Measurements from ENCODE around the gene DOHH. TPM values are rescaled to one million over a fixed set of nuclear protein-coding genes. Genes with fewer than 3 reads are reported as not detected.

DOHH gene
- total and polyA plus RNA-seq, 2 donors, result 8.5 to 8.8 TPM

- Histone ChIP-seq H3K4me1 (ENCODE audit: control insufficient read depth in 2 of 2, insufficient read depth in 2 of 2, low read length in 2 of 2) (peaks cover 3 to 20% of the 10 kb centered on the region in 2 donors), H3K27me3 (ENCODE audit: control insufficient read depth in 2 of 2, insufficient read depth in 1 of 2, low read length in 1 of 2) (peaks cover 0 to 15% of the 10 kb centered on the region in 2 donors), H3K4me3 (ENCODE audit: low read length in 2 of 2) (peak overlapping the region; percentile 41 to 50)
These were observed 21.2 kb downstream of the DOHH start for GRCh38 chr19:3479177-3479833.

GRCh38 chr19:3478409-3479176, 21.9 kb downstream of the DOHH start:
- no peaks in the 10 kb centered on the region for H3K36me3 ChIP-seq (ENCODE audit: control insufficient read depth in 2 of 2, insufficient read depth in 2 of 2, low read length in 1 of 2)
- peaks cover 0 to 15% of the 10 kb centered on the region in 2 donors for H3K27me3 ChIP-seq (ENCODE audit: control insufficient read depth in 2 of 2, insufficient read depth in 1 of 2, low read length in 1 of 2)
- peaks cover 3 to 20% of the 10 kb centered on the region in 2 donors for H3K4me1 ChIP-seq (ENCODE audit: control insufficient read depth in 2 of 2, insufficient read depth in 2 of 2, low read length in 2 of 2)
- DNase-seq (ENCODE audit: low read depth in 6 of 9, low spot score in 9 of 9), result peak in 1 of 9 donors; percentile 23
- H3K4me3 ChIP-seq (ENCODE audit: low read length in 2 of 2), result peak overlapping the region; percentile 41 to 50
- H3K27ac ChIP-seq (ENCODE audit: low read depth in 1 of 2, low read length in 1 of 2), result peak overlapping the region; percentile 64 to 77
- 4% methylated on average over 27 of the region's 27 CpGs for WGBS
- H3K9me3 ChIP-seq (ENCODE audit: control insufficient read depth in 2 of 2, insufficient read depth in 1 of 2, low read length in 1 of 2), result peaks cover 0 to 16% of the 10 kb centered on the region in 2 donors

More at GRCh38 chr19:3479177-3479833, 21.2 kb downstream of the DOHH start:
- peak in 6 of 9 donors; percentile 55 to 86 (median 73) for DNase-seq (ENCODE audit: low read depth in 6 of 9, low spot score in 9 of 9)
- Histone ChIP-seq H3K27ac (ENCODE audit: low read depth in 1 of 2, low read length in 1 of 2) (peak overlapping the region; percentile 64 to 77), H3K9me3 (ENCODE audit: control insufficient read depth in 2 of 2, insufficient read depth in 1 of 2, low read length in 1 of 2) (peaks cover 0 to 16% of the 10 kb centered on the region in 2 donors), H3K36me3 (ENCODE audit: control insufficient read depth in 2 of 2, insufficient read depth in 2 of 2, low read length in 1 of 2) (no peaks in the 10 kb centered on the region)
- 10% methylated on average over 7 of the region's 7 CpGs for WGBS

- DNase-seq (ENCODE audit: low read depth in 6 of 9, low spot score in 9 of 9), result no peak
- Histone ChIP-seq H3K27me3 (ENCODE audit: control insufficient read depth in 2 of 2, insufficient read depth in 1 of 2, low read length in 1 of 2) (peaks cover 0 to 13% of the 10 kb centered on the region in 2 donors), H3K27ac (ENCODE audit: low read depth in 1 of 2, low read length in 1 of 2) (peak overlapping the region in 1 of 2 donors; percentile 44), H3K4me1 (ENCODE audit: control insufficient read depth in 2 of 2, insufficient read depth in 2 of 2, low read length in 2 of 2) (peaks cover 3 to 20% of the 10 kb centered on the region in 2 donors), H3K4me3 (ENCODE audit: low read length in 2 of 2) (no peak overlapping the region), H3K9me3 (ENCODE audit: control insufficient read depth in 2 of 2, insufficient read depth in 1 of 2, low read length in 1 of 2) (peaks cover 0 to 16% of the 10 kb centered on the region in 2 donors), H3K36me3 (ENCODE audit: control insufficient read depth in 2 of 2, insufficient read depth in 2 of 2, low read length in 1 of 2) (no peaks in the 10 kb centered on the region)
- WGBS, result 70% methylated on average over 2 of the region's 2 CpGs
These were observed 22.5 kb downstream of the DOHH start for GRCh38 chr19:3477951-3478350.

GRCh38 chr19:3477506-3477905, 23.0 kb downstream of the DOHH start:
- no peaks in the 10 kb centered on the region for H3K36me3 ChIP-seq (ENCODE audit: control insufficient read depth in 2 of 2, insufficient read depth in 2 of 2, low read length in 1 of 2)
- no peak overlapping the region for H3K4me3 ChIP-seq (ENCODE audit: low read length in 2 of 2)
- peaks cover 3 to 20% of the 10 kb centered on the region in 2 donors for H3K4me1 ChIP-seq (ENCODE audit: control insufficient read depth in 2 of 2, insufficient read depth in 2 of 2, low read length in 2 of 2)
- H3K27me3 ChIP-seq (ENCODE audit: control insufficient read depth in 2 of 2, insufficient read depth in 1 of 2, low read length in 1 of 2), result peaks cover 0 to 12% of the 10 kb centered on the region in 2 donors
- H3K27ac ChIP-seq (ENCODE audit: low read depth in 1 of 2, low read length in 1 of 2), result no peak overlapping the region
- no peak for DNase-seq (ENCODE audit: low read depth in 6 of 9, low spot score in 9 of 9)
- peaks cover 0 to 16% of the 10 kb centered on the region in 2 donors for H3K9me3 ChIP-seq (ENCODE audit: control insufficient read depth in 2 of 2, insufficient read depth in 1 of 2, low read length in 1 of 2)

- peaks cover 0 to 16% of the 10 kb centered on the region in 2 donors for H3K9me3 ChIP-seq (ENCODE audit: control insufficient read depth in 2 of 2, insufficient read depth in 1 of 2, low read length in 1 of 2)
- H3K36me3 ChIP-seq (ENCODE audit: control insufficient read depth in 2 of 2, insufficient read depth in 2 of 2, low read length in 1 of 2), result no peaks in the 10 kb centered on the region
- H3K27ac ChIP-seq (ENCODE audit: low read depth in 1 of 2, low read length in 1 of 2), result no peak overlapping the region
- no peak overlapping the region for H3K4me3 ChIP-seq (ENCODE audit: low read length in 2 of 2)
- H3K27me3 ChIP-seq (ENCODE audit: control insufficient read depth in 2 of 2, insufficient read depth in 1 of 2, low read length in 1 of 2), result peaks cover 0 to 9% of the 10 kb centered on the region in 2 donors
- no peak for DNase-seq (ENCODE audit: low read depth in 6 of 9, low spot score in 9 of 9)
- H3K4me1 ChIP-seq (ENCODE audit: control insufficient read depth in 2 of 2, insufficient read depth in 2 of 2, low read length in 2 of 2), result peaks cover 3 to 20% of the 10 kb centered on the region in 2 donors
- 95% methylated on average over 2 of the region's 2 CpGs for WGBS
These were observed 23.6 kb downstream of the DOHH start for GRCh38 chr19:3476830-3477229.

GRCh38 chr19:3475449-3475848, 25.0 kb downstream of the DOHH start:
- Histone ChIP-seq H3K27me3 (ENCODE audit: control insufficient read depth in 2 of 2, insufficient read depth in 1 of 2, low read length in 1 of 2) (peaks cover 0 to 7% of the 10 kb centered on the region in 2 donors), H3K4me1 (ENCODE audit: control insufficient read depth in 2 of 2, insufficient read depth in 2 of 2, low read length in 2 of 2) (peaks cover 3 to 20% of the 10 kb centered on the region in 2 donors), H3K27ac (ENCODE audit: low read depth in 1 of 2, low read length in 1 of 2) (no peak overlapping the region), H3K36me3 (ENCODE audit: control insufficient read depth in 2 of 2, insufficient read depth in 2 of 2, low read length in 1 of 2) (no peaks in the 10 kb centered on the region), H3K9me3 (ENCODE audit: control insufficient read depth in 2 of 2, insufficient read depth in 1 of 2, low read length in 1 of 2) (peaks cover 0 to 14% of the 10 kb centered on the region in 2 donors), H3K4me3 (ENCODE audit: low read length in 2 of 2) (no peak overlapping the region)
- no peak for DNase-seq (ENCODE audit: low read depth in 6 of 9, low spot score in 9 of 9)
- WGBS, result 94% methylated on average over 4 of the region's 4 CpGs

- Histone ChIP-seq H3K27me3 (ENCODE audit: control insufficient read depth in 2 of 2, insufficient read depth in 1 of 2, low read length in 1 of 2) (peaks cover 0 to 5% of the 10 kb centered on the region in 2 donors), H3K9me3 (ENCODE audit: control insufficient read depth in 2 of 2, insufficient read depth in 1 of 2, low read length in 1 of 2) (peaks cover 0 to 8% of the 10 kb centered on the region in 2 donors), H3K36me3 (ENCODE audit: control insufficient read depth in 2 of 2, insufficient read depth in 2 of 2, low read length in 1 of 2) (no peaks in the 10 kb centered on the region), H3K4me1 (ENCODE audit: control insufficient read depth in 2 of 2, insufficient read depth in 2 of 2, low read length in 2 of 2) (peaks cover 3 to 16% of the 10 kb centered on the region in 2 donors), H3K27ac (ENCODE audit: low read depth in 1 of 2, low read length in 1 of 2) (no peak overlapping the region), H3K4me3 (ENCODE audit: low read length in 2 of 2) (no peak overlapping the region)
- WGBS, result 94% methylated on average over 2 of the region's 2 CpGs
- DNase-seq (ENCODE audit: low read depth in 6 of 9, low spot score in 9 of 9), result no peak
These were observed 25.9 kb downstream of the DOHH start for GRCh38 chr19:3474614-3475013.

GRCh38 chr19:3474010-3474409, 26.5 kb downstream of the DOHH start:
- Histone ChIP-seq H3K27ac (ENCODE audit: low read depth in 1 of 2, low read length in 1 of 2) (no peak overlapping the region), H3K27me3 (ENCODE audit: control insufficient read depth in 2 of 2, insufficient read depth in 1 of 2, low read length in 1 of 2) (peaks cover 0 to 6% of the 10 kb centered on the region in 2 donors), H3K36me3 (ENCODE audit: control insufficient read depth in 2 of 2, insufficient read depth in 2 of 2, low read length in 1 of 2) (no peaks in the 10 kb centered on the region), H3K9me3 (ENCODE audit: control insufficient read depth in 2 of 2, insufficient read depth in 1 of 2, low read length in 1 of 2) (peaks cover 0 to 4% of the 10 kb centered on the region in 2 donors), H3K4me1 (ENCODE audit: control insufficient read depth in 2 of 2, insufficient read depth in 2 of 2, low read length in 2 of 2) (peaks cover 3 to 11% of the 10 kb centered on the region in 2 donors), H3K4me3 (ENCODE audit: low read length in 2 of 2) (no peak overlapping the region)
- WGBS, result 97% methylated on average over 8 of the region's 8 CpGs
- no peak for DNase-seq (ENCODE audit: low read depth in 6 of 9, low spot score in 9 of 9)

Data from thymus (tissue), 11 donors.